ENCODE data around the gene CD160. TPM values are rescaled to one million over a fixed set of nuclear protein-coding genes. Genes with fewer than 3 reads are reported as not detected.

The CD160 gene
- total RNA-seq, 3 donors from 2014 or later, result 0.59 to 0.98 TPM; not detected in 1

GRCh38 chr1:145689922-145690321, 29.4 kb upstream of the CD160 start:
- H3K36me3 ChIP-seq, result no peaks in the 10 kb centered on the region
- DNase-seq (ENCODE audit: low spot score in 2 of 2), result no peak
- H3K4me1 ChIP-seq, result peaks cover 0 to 6% of the 10 kb centered on the region in 2 donors
- H3K27me3 ChIP-seq, result no peaks in the 10 kb centered on the region
- TF ChIP-seq CTCF (IDR thresholded peaks at IDR 0.05) (no peak), POLR2A (IDR thresholded peaks at IDR 0.05) (no peak), POLR2AphosphoS5 (IDR thresholded peaks at IDR 0.05) (no peak)
- no peak overlapping the region for H3K27ac ChIP-seq
- no peaks in the 10 kb centered on the region for H3K9me3 ChIP-seq
- intact Hi-C loops (cut with DNase I; ENCODE audit: low total_unique reads), result no loop called here
- no peak overlapping the region for H3K4me3 ChIP-seq

GRCh38 chr1:145690587-145691558, 28.4 kb upstream of the CD160 start:
- Histone ChIP-seq H3K4me3 (no peak overlapping the region), H3K27ac (peak overlapping the region; percentile 4 to 9), H3K9me3 (no peaks in the 10 kb centered on the region), H3K27me3 (no peaks in the 10 kb centered on the region), H3K4me1 (peaks cover 0 to 6% of the 10 kb centered on the region in 2 donors), H3K36me3 (no peaks in the 10 kb centered on the region)
- TF ChIP-seq POLR2AphosphoS5 (IDR thresholded peaks at IDR 0.05), result no peak
- no peak for TF ChIP-seq POLR2A (IDR thresholded peaks at IDR 0.05)
- TF ChIP-seq CTCF (IDR thresholded peaks at IDR 0.05), result no peak
- peak in 1 of 2 donors; percentile 43 for DNase-seq (ENCODE audit: low spot score in 2 of 2)
- intact Hi-C loops (cut with DNase I; ENCODE audit: low total_unique reads), result no loop called here

DNA sequence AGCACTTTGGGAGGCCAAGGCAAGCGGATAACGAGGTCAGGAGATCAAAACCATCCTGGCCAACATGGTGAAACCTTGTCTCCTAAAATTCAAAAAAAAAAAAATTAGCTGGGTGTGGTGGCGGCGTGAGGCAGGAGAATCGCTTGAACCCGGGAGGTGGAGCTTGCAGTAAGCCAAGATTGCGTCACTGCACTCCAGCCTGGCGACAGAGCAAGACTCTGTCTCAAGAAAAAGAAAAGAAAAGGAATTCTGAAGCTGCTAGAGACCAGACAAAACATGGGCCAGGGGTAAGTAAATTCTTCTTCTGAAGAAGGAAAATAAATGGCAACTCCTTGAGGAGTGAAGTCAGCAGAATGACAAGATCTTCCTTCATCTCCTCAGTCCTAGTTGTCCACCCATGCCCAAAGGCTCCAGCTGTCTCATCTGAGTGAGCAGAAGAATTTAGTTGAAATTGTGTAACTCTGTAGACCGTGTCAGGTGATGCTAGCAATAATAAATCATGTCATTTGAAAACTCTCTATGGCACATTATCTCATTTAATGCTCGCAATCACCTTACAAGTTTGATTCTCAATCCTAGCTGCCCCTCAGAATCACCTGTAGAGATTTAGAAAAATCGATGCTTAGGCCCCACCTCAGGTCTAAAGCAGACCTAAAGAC, 26.4 kb upstream of the CD160 start:
- intact Hi-C loops (cut with DNase I; ENCODE audit: low total_unique reads), result no loop called here
- no peak for DNase-seq (ENCODE audit: low spot score in 2 of 2)
- Histone ChIP-seq H3K36me3 (no peaks in the 10 kb centered on the region), H3K27me3 (no peaks in the 10 kb centered on the region), H3K4me1 (peaks cover 0 to 6% of the 10 kb centered on the region in 2 donors), H3K9me3 (no peaks in the 10 kb centered on the region), H3K4me3 (no peak overlapping the region), H3K27ac (no peak overlapping the region)
- TF ChIP-seq POLR2A (IDR thresholded peaks at IDR 0.05) (no peak), POLR2AphosphoS5 (IDR thresholded peaks at IDR 0.05) (no peak), CTCF (IDR thresholded peaks at IDR 0.05) (no peak)

GRCh38 chr1:145695821-145696629, 23.3 kb upstream of the CD160 start:
- H3K9me3 ChIP-seq, result no peaks in the 10 kb centered on the region
- intact Hi-C loops (cut with DNase I; ENCODE audit: low total_unique reads), result no loop called here
- no peaks in the 10 kb centered on the region for H3K36me3 ChIP-seq
- TF ChIP-seq CTCF (IDR thresholded peaks at IDR 0.05), result no peak
- TF ChIP-seq POLR2AphosphoS5 (IDR thresholded peaks at IDR 0.05), result no peak
- TF ChIP-seq POLR2A (IDR thresholded peaks at IDR 0.05), result no peak
- H3K27me3 ChIP-seq, result no peaks in the 10 kb centered on the region
- H3K4me3 ChIP-seq, result no peak overlapping the region
- H3K4me1 ChIP-seq, result peaks cover 0 to under 1% of the 10 kb centered on the region in 2 donors
- no peak for DNase-seq (ENCODE audit: low spot score in 2 of 2)
- H3K27ac ChIP-seq, result no peak overlapping the region

All from breast epithelium (tissue), 4 donors.